GM19239 (cell line): ENCODE data around the gene CAPZA1.
A peak's percentile ranks its signal among the peaks of the same experiment; 100 is the strongest.

Experiments used
- DNase-seq: peaks from one replicate; pipeline ENCODE4 v3.0.0; 2011; ENCODE audit warnings: low spot score; ENCODE audit not compliant: insufficient read length
- FAIRE-seq: peaks from 2 replicates; lab custom pipeline; 2011; peaks lifted over from hg19 to GRCh38; lab: Jason Lieb, UNC

Gene CAPZA1

DNA sequence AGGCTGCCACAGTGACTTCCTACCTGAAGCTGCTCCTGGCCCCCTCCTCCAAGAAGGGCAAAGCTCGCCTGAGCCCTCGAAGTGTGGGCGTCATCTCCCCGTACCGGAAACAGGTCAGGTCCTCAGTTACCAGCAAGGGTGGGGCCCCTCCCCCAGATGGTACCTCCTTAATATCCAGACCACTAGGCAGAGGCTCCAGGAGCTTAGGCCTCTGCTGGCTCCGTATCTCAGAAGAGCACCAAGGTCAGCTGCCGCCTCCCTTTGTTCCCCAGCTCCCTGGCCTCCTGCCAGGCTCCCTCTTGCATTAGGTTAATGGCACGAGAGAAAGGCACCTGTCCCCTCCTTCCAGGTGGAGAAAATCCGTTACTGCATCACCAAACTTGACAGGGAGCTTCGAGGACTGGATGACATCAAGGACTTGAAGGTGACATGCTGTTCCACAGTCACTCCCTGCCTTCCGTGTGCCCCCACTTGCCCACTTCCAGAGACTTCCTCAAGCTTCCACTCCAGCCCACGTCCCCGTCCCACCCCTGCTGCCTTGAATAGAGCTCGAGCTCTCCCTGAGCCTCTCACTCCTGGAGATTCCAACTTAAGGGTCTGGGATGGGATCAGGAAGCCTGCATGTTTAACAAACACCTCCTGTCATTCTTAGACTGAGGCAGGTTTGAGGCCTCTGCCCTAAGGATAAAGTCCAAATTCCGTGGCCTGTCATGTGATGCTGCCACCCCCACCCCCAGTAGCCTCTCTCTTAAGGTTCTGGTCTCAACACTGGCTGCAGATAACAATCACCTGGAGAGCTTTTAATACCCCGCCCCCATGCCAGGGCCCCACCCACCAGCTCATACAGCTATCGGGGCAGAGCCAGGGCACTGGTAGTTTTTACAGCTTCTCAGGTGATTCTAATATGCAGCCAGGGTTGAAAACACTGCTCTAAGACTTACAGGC, 79.0 kb downstream of the CAPZA1 start:
- DNase-seq (no peak), FAIRE-seq (no peak)

DNA sequence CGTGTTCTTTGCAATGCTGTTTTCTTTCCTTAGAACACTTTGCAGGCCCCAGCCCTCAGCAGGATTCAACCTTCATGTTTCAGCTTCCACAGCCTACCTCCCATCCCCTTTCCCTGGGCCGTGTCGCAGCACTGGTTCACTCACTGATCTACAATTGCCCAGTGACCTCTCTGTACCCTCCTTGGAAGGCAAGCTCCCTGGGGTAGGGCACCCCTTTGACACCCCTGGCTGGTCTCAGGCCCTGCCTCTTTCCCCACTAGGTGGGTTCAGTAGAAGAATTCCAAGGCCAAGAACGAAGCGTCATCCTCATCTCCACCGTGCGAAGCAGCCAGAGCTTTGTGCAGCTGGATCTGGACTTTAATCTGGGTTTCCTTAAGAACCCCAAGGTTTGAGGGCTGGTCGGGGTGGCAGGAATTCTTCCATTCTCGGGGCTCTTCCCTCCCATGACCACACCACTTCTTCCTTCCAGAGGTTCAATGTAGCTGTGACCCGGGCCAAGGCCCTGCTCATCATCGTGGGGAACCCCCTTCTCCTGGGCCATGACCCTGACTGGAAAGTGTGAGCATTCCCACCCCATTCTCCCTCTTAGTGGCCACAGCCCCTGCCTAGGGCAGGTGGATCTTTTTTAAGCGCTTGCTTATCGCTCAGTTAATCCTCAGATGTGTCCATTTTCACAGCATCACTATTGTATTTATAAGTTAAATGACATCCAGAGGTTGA, 80.0 kb downstream of the CAPZA1 start:
- DNase-seq (no peak), FAIRE-seq (no peak)

DNA sequence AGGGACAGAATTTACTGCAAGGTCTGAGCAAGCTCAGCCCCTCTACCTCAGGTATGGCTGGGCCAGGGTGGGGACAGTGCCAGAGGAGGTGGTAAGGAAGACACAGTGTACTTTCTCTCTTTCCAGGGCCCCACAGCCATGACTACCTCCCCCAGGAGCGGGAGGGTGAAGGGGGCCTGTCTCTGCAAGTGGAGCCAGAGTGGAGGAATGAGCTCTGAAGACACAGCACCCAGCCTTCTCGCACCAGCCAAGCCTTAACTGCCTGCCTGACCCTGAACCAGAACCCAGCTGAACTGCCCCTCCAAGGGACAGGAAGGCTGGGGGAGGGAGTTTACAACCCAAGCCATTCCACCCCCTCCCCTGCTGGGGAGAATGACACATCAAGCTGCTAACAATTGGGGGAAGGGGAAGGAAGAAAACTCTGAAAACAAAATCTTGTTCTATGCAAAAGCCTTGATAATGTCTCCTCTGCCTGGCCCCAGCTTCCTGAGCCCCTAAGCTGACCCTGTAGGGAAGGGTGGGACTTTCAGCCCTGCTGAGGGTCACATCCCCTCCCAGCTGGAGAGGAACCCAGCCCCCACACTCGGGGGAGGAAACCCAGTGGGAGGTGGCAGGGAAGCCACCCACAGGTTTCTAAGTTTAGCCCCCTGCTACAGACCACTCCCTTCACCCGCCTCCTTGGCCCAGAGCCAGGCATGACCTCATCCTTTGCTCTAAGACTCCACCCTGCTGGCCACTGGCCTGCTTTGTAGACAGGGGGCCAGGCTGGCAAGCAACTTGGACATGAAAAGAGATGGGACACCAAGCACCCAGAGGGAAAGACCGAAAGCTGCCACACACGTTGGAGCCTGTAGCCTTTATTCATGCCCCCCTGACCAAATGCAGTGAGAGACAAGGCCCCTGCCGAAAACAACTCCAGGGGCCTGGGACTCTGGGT, 80.9 kb downstream of the CAPZA1 start:
- FAIRE-seq (peak; percentile 23), DNase-seq (no peak)

DNA sequence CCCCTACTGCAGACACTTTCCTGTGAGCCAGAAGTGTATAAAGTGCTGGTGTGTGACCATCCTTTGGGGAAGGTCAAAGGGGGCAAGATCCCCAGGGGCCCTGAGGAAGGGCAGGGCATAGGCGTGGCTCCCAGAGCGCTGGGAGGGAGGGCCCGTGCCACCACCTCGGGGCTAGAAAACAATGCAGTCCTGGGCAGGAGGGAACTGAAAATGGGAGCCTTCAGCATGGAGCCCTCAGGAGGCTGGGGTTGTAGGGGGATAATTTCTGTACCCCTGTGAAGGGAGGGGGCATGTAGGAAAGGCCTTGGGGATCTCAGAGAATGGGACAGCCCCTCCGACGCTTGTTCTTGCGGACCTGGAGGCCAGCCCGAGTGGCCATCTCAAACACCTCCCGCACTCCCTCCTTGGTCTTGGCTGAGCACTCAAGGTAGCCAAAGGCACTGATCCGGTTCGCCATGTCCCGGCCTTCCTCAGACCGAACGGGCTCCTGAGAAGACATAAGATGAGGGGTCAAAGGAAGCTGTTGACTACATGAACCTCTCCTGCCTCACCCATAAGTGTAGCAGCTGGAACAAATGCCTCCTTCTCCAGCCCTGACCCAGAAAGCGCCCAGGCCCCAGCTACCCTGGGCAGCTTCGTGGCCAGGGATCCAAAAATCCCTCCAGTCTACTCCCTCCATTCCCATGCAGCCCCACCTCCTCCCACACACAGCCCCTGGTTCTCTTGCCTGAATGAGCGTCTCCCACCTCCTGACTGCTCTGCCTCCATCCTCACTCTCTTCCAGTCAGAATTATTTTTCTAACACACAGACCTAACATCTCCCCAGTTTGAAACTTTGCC, 81.8 kb downstream of the CAPZA1 start:
- DNase-seq (no peak), FAIRE-seq (no peak)

DNA sequence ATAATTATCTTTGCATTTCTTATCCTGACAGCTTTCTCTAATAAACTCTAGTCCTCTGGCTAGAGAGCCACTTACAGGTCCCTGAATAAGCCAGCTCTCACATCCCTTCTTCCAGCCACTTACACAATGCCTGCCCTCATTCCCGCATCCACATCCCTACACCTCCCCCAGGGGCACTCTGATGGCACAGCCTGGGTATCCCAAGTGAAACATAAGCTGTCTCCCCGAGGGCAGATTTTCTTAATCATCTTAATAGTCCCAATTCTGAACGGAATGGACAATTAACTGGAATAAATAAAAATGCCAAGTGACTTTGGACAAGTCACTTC, 82.4 kb downstream of the CAPZA1 start:
- FAIRE-seq (no peak), DNase-seq (no peak)

DNA sequence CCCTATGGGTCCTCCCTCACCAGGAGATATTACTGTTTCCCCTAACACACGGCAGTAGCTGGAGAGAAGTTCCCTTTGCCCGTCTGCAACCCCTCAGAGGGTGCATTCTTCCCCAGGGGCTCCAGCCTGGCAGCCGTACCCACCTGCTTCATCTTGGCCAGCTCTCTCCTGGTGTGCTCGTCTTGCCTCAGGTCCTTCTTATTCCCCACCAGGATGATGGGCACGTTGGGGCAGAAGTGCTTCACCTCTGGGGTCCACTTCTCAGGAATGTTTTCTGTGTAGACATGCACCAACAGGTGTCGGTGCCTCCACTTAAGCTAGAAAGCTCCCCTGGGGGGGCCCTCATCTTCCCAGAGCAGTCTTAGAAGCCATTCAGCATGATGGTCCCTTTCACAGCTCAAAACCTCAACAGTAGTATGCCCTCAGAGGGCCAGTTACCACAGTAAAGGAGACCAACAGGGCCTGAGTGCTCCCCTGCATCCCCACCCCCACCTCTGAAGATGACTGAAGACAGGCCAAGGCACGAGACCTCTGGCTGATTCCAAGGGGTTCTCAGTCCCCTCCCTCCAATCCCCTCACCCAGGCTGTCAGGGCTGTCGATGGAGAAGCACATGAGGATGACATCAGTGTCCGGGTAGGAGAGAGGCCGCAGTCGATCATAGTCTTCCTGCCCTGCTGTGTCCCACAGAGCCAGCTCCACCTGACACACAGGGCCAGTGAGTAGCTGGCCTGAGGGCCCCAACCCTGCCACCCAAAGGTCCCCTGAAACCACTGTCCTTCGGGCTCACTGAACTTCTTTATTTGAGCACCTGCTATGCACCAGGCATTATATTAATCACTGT, 83.0 kb downstream of the CAPZA1 start:
- no peak for FAIRE-seq
- no peak for DNase-seq

DNA sequence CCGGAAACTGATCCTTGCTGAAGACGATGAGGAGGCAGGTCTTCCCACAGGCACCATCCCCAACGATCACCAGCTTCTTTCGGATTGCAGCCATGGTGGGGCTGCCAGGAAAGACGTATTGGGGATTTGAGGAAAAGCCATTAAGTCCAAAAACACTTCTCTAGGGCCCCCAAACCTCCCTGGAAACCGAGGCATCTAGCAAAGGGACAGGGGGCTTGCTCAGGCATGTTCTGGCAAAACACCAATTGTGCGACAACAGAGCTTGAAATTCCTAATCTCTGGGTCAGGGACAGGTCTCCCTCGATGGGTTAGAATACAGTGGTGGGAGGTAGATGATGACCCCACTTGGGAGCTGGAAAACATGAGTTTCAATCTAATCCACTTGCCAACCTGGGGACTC, 84.1 kb downstream of the CAPZA1 start:
- FAIRE-seq (no peak), DNase-seq (no peak)

DNA sequence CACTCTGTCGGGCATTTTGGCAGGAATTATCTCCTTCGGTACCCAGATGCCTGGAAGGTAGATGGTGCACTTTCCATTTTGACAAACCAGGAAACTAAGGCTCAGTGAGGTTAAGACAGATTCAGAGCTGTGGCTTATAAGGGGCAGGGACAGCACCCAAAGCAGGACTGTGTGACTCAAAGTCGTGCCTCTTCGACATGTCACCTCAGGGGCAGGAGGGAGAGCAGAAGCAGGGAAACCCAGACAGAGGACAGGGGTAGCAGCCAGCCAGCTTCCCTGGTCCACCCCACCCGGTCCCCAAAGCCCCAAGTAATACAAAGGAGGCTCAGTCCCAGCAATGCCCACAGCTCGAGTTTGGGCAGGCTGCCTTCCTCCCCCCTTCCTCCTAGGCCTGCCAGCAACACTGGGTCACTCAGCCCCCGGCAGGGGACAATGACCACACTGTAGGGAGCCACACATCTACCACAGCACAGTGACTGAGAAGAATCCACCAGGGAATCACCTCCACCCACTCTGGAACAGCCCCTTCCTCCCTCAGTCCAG, 84.8 kb downstream of the CAPZA1 start:
- no peak for DNase-seq
- no peak for FAIRE-seq

DNA sequence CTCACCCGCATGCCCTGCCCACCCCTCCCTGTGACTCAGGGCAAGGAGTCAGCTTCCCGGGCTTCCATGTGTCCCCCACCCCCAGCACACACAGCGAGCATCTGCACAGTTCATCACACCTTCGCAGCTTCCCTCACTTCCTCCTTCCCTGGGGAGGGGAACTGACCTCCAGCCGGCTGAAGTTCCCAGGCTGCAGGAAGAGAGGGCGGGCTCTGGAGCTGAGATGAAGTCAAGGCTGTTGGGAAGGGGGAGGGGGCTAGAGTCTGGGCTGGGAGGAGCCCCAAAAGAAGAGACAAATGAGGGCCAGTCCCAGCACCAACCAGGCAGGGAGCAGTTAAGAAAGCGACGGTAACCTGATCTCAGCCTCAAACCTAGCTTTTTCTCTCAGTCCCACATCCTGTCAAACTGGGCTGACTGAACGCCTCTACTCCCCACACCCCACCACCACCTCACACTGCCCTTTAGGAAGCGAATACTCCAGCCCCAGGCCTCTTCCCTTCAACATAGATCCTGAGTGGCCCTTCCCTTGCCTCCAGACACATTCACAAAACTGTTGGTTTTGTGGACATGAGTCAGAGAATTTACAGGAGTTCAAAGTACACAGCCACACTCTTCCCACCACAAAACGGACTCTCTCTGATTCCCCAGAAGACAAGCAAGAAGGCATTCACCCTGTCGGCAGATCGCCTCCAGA, 85.4 kb downstream of the CAPZA1 start:
- peak; percentile 91 for DNase-seq
- FAIRE-seq = peak; percentile 89

DNA sequence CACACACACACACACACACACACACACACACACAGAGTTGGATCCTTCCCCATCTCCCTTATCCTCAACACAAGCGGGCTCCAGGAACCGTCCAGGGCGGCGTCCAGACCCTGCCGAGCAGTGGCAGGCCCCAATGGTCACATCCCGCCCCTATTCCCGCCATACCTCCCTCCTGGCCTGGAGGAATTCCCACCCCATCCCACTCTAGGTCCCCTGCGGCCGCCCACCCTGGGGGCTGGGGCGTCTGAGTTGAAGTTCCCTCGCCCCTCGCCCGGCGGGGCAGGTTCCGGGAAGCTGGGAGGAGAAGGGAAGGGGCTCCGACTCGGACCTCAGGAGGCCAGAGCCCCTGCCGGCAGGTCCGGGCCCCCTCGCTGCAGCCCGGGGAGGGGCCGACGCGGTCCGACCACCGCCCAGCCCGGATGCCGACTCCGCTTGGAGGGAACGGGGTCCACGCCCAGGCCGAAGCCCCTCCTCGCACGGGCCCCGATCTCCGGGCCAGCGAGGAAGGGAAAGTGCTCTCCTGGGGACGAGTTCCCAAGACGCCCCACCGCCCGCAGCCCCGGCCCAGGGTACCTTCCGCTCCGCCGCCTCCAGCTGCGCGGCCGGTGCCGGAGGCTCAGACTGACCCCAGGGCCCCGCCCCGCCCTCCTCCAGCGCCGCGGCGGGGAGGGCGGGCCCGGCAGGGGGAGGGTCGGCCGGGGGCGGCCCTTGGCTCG, 87.0 kb downstream of the CAPZA1 start, which contains the start of gene RHOC:
TSS of gene RHOC (minus strand) at position 623 of the 716 bp plus-strand sequence. CDS start 3,328 bp downstream, outside the sequence.
- no peak for FAIRE-seq
- DNase-seq = peak; percentile 69

DNA sequence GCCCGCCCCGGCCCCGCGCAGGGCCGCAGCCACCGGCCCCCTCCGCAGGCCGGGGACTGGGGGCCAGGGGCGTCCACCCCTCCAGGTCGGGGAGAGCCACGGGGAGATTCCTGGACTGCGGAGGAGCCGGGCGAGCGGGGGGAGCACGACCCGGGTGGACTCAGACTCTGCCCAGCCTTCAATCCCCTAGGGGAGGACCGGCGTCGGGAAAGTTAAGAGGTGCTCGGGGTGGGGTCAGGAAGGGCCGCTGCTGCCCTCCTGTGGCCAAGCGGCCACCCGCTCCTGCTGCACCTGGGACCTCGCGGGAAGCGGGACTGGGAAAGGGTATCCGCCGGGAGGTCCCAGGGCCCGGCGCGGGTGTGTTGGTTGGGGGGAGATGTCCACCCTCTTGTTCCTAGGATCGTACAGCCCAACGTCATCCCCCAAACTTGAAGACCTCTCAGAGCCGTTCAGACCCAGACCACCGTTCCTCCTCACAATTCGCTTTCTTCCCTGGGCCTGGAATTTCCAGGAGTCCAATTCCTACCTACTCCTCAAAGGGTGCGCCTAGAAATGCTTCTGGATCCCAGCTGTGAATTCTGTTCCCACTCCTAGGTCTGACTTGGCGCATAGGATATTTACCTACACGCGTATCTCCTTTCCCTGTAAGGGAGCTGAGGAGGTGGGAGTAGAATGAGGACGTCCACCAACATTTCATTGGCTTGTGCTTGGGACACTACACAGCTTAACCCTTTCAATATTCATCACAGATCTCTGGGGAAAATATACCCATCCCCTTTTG, 87.8 kb downstream of the CAPZA1 start:
- DNase-seq (peak; percentile 78), FAIRE-seq (peak; percentile 44)

DNA sequence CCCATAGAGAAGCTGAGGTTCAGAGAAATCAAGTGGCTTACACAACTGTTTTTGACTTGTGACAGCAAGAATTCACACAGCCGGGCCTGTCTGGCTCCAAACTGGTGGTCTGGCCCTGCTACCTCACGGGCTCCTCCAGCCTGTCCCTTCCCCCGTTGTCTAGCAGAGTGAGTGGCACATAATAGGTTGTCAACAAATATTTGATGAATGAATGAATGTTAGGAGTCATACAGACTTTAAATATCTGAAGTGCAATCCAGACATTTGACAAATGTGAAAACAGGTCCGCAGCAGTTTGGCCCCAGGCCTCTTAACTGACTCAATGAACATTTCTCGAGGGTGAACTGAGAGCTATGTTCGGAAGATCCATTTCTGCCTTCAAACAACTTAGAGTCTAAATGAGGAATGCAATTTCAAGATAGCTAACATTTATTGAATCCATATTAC, 88.4 kb downstream of the CAPZA1 start:
- DNase-seq (no peak), FAIRE-seq (no peak)

DNA sequence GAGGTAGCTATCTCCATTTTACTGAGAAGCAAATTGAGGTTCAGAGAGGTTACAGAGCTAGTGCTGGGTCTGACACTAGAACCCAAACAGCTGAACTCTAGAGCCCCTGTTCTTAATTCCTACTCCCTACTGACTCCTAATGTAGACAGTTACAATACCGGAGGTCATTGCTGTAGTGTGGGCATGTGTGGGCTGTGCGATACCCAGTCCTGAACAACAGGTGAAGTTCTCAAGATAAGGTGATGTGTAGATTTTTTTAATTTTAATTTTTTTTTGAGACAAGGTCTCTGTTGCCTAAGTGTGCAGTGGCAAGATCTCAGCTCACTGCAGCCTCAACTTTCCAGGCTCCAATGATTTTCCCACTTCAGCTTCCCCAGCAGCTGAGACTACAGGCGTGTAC, 88.9 kb downstream of the CAPZA1 start:
- no peak for FAIRE-seq
- no peak for DNase-seq

DNA sequence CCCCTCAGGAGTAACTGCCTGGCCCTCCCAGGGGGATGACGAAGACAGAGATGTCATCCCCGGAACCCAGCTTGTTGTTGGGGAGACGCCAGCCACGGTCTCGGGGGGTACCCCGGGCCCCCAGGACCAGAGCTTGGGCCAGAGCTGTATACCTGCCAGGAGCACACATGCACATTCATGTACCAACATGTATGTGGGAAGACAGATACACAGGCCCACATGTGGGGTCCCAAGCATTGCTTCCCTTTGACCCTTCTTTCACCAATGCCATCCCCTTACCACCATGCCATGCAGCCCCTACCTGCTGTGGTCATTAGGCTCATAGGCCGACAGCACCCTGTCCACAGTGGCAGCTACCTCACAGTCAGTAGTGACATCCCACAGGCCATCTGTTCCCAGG, 90.5 kb downstream of the CAPZA1 start:
- FAIRE-seq (no peak), DNase-seq (no peak)

DNA sequence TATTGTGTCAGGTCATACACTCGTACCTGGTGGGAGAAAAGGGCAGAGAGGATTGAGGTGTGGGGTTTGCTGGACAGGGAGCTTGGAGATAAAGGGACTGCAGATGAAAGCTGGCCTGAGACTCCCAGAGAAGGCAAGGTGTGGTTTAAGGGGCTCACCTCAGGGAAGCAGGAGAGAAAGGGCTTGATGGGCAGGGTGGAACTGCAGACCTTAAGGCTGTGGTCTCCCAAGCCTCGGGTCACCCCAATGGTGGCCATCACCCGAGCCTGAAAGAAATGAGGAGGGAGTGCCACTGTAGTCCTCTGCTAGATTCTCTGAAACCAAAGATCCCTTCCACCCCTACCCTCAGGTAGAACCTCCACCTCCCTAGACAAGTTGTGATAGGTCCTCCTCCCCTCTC, 91.0 kb downstream of the CAPZA1 start:
- FAIRE-seq (no peak), DNase-seq (no peak)

DNA sequence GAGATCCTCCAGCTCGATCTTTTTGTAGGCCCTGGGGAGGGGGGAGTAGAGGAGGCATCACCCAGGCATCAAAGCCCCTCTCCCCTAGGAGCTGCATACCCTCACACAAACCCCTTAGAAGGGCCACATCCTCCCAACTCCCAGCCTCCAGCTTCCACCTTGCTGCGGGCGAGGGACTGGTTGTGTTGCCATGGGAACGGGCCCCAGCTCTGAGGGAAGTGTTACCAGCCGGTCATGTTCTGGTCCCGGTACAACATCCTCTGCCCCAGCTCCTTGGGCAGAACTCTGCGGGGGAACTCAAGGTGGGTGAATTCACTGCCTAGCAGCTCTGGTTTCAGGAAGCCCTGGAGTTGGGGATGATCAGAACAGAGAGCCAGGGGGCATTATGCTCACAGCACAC, 91.4 kb downstream of the CAPZA1 start:
- no peak for FAIRE-seq
- DNase-seq = no peak
